SK-N-SH treated with all-trans-retinoic acid at 6 μM for 48 hours (cell line): ENCODE data around the gene ZBTB46.

Source experiments
- ATAC-seq: fragments of 200-7000 bp; cut with Tn5 transposase; 3 replicates; pipeline ENCODE4 v1.9.1; 2020; ENCODE audit warnings: mild to moderate bottlenecking, moderate library complexity
- ARNTL ChIP-seq: fragments of 450-650 bp; formaldehyde crosslinking; IDR thresholded peaks from 2 replicates; pipeline ENCODE4 v1.5.0; 2020; ENCODE audit warnings: low read depth, mild to moderate bottlenecking, moderate library complexity, borderline replicate concordance
- BACH2 ChIP-seq: fragments of 250-450 bp; sonication (Bioruptor Pico); IDR thresholded peaks from 2 replicates; pipeline ENCODE4 v1.9.0; 2021; ENCODE audit warnings: mild to moderate bottlenecking, borderline replicate concordance
- CSDC2 ChIP-seq: fragments of 250-450 bp; sonication (Bioruptor Pico); IDR thresholded peaks from 2 replicates; pipeline ENCODE4 v1.5.0; 2020; ENCODE audit warnings: mild to moderate bottlenecking, moderate library complexity
- ESRRG ChIP-seq: fragments of 250-450 bp; sonication (Bioruptor Pico); IDR thresholded peaks from 2 replicates; pipeline ENCODE4 v1.6.1; 2021; ENCODE audit warnings: mild to moderate bottlenecking
- GLIS3 ChIP-seq: fragments of 250-450 bp; sonication (Bioruptor Pico); IDR thresholded peaks from 2 replicates; pipeline ENCODE4 v1.5.0; 2020; ENCODE audit warnings: mild to moderate bottlenecking, moderate library complexity
- ISL1 ChIP-seq: fragments of 250-450 bp; sonication (Bioruptor Pico); IDR thresholded peaks from 2 replicates; pipeline ENCODE4 v2.1.2; 2022; ENCODE audit warnings: mild to moderate bottlenecking, moderate library complexity
- OSR1 ChIP-seq: fragments of 250-450 bp; sonication (Bioruptor Pico); IDR thresholded peaks from 2 replicates; pipeline ENCODE4 v1.8.0; 2022; ENCODE audit warnings: moderate library complexity, mild to moderate bottlenecking, inconsistent platforms
- PPARA ChIP-seq: fragments of 250-450 bp; sonication (Bioruptor Pico); IDR thresholded peaks from 2 replicates; pipeline ENCODE4 v1.5.0; 2020; ENCODE audit warnings: mild to moderate bottlenecking, borderline replicate concordance
- RARB ChIP-seq: fragments of 250-450 bp; sonication (Bioruptor Pico); IDR thresholded peaks from 2 replicates; pipeline ENCODE4 v1.8.0; 2021; ENCODE audit warnings: mild to moderate bottlenecking, moderate library complexity
- SNAI2 ChIP-seq: fragments of 250-450 bp; sonication (Bioruptor Pico); IDR thresholded peaks from 2 replicates; pipeline ENCODE4 v1.5.0; 2020; ENCODE audit warnings: mild to moderate bottlenecking, moderate library complexity
- TCF4 ChIP-seq: fragments of 250-450 bp; sonication (Bioruptor Pico); IDR thresholded peaks from 2 replicates; pipeline ENCODE4 v1.8.0; 2021; ENCODE audit warnings: mild to moderate bottlenecking, moderate library complexity, borderline replicate concordance
- TOX ChIP-seq: fragments of 250-450 bp; sonication (Bioruptor Pico); IDR thresholded peaks from 2 replicates; pipeline ENCODE4 v1.8.0; 2021; ENCODE audit warnings: mild to moderate bottlenecking, moderate library complexity, borderline replicate concordance
- ZC3H10 ChIP-seq: fragments of 250-450 bp; sonication (Bioruptor Pico); IDR thresholded peaks from 2 replicates; pipeline ENCODE4 v1.5.1; 2021; ENCODE audit warnings: mild to moderate bottlenecking, moderate library complexity
- ZFP3 ChIP-seq: fragments of 250-450 bp; sonication (Bioruptor Pico); IDR thresholded peaks from 2 replicates; pipeline ENCODE4 v1.5.0; 2020; ENCODE audit warnings: mild to moderate bottlenecking, moderate library complexity
- ZFP30 ChIP-seq: fragments of 450-650 bp; formaldehyde crosslinking; IDR thresholded peaks from 2 replicates; pipeline ENCODE4 v1.5.0; 2022; ENCODE audit warnings: mild to moderate bottlenecking, moderate library complexity
- ZNF565 ChIP-seq: fragments of 450-650 bp; formaldehyde crosslinking; conservative IDR thresholded peaks from 2 replicates; pipeline ENCODE4 v1.5.0; 2020; ENCODE audit warnings: low read depth, mild to moderate bottlenecking, moderate library complexity
- ZNF70 ChIP-seq: fragments of 450-650 bp; formaldehyde crosslinking; IDR thresholded peaks from 2 replicates; pipeline ENCODE4 v1.5.0; 2020; ENCODE audit warnings: mild to moderate bottlenecking, moderate library complexity
- ZNF8 ChIP-seq: fragments of 450-650 bp; formaldehyde crosslinking; IDR thresholded peaks from 2 replicates; pipeline ENCODE4 v1.5.0; 2020; ENCODE audit warnings: mild to moderate bottlenecking, moderate library complexity
- TF ChIP-seq, protein P1 (sequence below): fragments of 250-450 bp; sonication (Bioruptor Pico); IDR thresholded peaks from 2 replicates; pipeline ENCODE4 v1.8.0; 2020; ENCODE audit warnings: mild to moderate bottlenecking, moderate library complexity, borderline replicate concordance
- TF ChIP-seq, protein P2 (sequence below): fragments of 250-450 bp; sonication (Bioruptor Pico); IDR thresholded peaks from 2 replicates; pipeline ENCODE4 v1.5.0; 2020; ENCODE audit warnings: mild to moderate bottlenecking, moderate library complexity
- TF ChIP-seq, protein P3 (sequence below): fragments of 250-450 bp; sonication (Bioruptor Pico); IDR thresholded peaks from 2 replicates; pipeline ENCODE4 v1.8.0; 2021; ENCODE audit warnings: low read depth, mild to moderate bottlenecking, moderate library complexity, borderline replicate concordance
- TF ChIP-seq, protein P4 (sequence below): fragments of 250-450 bp; sonication (Bioruptor Pico); IDR thresholded peaks from 2 replicates; pipeline ENCODE4 v1.5.1; 2021; ENCODE audit warnings: mild to moderate bottlenecking, moderate library complexity

The ZBTB46 gene

DNA sequence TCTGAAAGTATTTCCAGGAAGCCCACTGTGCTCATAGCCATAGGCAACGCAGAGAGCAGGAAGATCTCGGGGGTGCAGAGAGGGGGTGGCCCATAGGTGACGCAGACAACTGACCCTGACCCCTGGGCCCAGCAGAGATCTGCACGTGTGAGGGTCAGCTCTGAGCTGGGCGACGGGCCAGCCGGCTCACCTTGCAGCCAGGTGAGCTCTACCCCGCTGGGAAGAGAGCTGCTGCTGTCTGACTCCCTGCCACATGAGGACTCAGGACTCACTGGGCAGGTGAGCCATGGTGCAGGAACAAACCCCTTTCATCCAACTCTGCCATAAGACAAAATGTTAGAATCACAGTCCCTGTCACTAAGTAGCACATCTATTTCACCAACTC, 19.6 kb downstream of the ZBTB46 start (continued):
- TF ChIP-seq, protein P1, sequence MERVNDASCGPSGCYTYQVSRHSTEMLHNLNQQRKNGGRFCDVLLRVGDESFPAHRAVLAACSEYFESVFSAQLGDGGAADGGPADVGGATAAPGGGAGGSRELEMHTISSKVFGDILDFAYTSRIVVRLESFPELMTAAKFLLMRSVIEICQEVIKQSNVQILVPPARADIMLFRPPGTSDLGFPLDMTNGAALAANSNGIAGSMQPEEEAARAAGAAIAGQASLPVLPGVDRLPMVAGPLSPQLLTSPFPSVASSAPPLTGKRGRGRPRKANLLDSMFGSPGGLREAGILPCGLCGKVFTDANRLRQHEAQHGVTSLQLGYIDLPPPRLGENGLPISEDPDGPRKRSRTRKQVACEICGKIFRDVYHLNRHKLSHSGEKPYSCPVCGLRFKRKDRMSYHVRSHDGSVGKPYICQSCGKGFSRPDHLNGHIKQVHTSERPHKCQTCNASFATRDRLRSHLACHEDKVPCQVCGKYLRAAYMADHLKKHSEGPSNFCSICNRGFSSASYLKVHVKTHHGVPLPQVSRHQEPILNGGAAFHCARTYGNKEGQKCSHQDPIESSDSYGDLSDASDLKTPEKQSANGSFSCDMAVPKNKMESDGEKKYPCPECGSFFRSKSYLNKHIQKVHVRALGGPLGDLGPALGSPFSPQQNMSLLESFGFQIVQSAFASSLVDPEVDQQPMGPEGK (CRISPR knock-in tag): no peak
- TF ChIP-seq RARB (CRISPR knock-in tag) (no peak), ZFP30 (CRISPR knock-in tag) (no peak)

DNA sequence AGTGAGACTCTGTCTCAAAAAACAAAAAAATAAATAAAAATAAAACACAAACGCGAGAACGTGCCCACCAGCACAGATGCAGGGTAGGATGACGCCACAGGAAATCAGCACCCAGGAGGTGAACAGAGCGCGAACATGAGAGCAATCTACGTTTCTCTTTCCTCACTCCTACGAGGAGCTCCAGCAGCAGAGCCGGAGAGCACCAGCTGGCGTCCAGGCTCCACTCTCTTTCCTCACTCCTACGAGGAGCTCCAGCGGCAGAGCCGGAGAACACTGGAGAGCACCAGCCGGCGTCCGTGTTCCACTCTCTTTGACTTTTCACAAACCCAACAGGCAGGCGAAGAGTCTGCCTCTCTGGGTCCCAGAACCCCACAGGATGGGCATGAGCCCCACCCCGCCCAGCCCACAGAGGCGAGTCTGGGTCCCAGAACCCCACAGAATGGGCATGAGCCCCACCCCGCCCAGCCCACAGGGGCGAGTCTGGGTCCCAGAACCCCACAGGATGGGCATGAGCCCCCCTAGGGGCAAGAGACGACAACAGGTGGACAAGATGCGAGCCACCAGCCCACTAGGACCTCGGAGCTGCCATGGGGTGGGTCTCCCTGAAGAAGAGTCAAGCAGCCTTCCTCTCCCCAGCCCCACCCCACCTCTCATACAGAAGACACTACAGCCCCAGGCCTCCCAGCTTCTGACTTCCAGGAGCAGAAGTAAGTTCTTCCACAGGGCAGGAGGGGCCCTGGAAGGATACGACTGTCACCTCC, 20.2 kb downstream of the ZBTB46 start:
- no peak for ATAC-seq
- TF ChIP-seq ZNF8 (no peak), ISL1 (CRISPR knock-in tag) (no peak), ZNF70 (CRISPR knock-in tag) (no peak), ZC3H10 (CRISPR knock-in tag) (no peak), BACH2 (CRISPR knock-in tag) (no peak), GLIS3 (no peak), PPARA (CRISPR knock-in tag) (no peak), ZFP30 (CRISPR knock-in tag) (no peak), ZNF565 (CRISPR knock-in tag) (no peak), ESRRG (CRISPR knock-in tag) (no peak), TCF4 (CRISPR knock-in tag) (no peak), OSR1 (no peak), ARNTL (CRISPR knock-in tag) (no peak)
- TF ChIP-seq, protein P1 (CRISPR knock-in tag): no peak
- TF ChIP-seq, protein P2, sequence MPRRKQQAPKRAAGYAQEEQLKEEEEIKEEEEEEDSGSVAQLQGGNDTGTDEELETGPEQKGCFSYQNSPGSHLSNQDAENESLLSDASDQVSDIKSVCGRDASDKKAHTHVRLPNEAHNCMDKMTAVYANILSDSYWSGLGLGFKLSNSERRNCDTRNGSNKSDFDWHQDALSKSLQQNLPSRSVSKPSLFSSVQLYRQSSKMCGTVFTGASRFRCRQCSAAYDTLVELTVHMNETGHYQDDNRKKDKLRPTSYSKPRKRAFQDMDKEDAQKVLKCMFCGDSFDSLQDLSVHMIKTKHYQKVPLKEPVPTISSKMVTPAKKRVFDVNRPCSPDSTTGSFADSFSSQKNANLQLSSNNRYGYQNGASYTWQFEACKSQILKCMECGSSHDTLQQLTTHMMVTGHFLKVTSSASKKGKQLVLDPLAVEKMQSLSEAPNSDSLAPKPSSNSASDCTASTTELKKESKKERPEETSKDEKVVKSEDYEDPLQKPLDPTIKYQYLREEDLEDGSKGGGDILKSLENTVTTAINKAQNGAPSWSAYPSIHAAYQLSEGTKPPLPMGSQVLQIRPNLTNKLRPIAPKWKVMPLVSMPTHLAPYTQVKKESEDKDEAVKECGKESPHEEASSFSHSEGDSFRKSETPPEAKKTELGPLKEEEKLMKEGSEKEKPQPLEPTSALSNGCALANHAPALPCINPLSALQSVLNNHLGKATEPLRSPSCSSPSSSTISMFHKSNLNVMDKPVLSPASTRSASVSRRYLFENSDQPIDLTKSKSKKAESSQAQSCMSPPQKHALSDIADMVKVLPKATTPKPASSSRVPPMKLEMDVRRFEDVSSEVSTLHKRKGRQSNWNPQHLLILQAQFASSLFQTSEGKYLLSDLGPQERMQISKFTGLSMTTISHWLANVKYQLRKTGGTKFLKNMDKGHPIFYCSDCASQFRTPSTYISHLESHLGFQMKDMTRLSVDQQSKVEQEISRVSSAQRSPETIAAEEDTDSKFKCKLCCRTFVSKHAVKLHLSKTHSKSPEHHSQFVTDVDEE: no peak
- TF ChIP-seq, all 23 proteins: peak for 0

DNA sequence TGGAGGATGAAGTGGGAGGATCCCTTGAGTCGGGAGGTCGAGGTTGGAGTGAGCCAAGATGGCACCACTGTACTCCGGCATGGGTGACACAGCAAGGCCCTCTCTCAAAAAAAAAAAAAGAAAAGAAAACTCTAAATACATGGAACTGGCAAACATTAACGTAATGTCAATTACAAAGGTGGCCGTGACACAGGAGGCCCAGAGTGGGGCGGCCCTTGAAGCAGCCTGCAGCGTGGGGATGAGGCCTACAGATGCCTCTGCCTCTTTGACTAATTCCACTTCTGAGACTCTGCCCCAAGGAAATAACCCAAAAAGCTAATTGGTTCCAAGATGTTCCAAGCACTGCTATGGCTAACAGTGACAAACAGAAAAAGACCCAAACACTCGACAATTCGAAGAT, 21.2 kb downstream of the ZBTB46 start:
- no peak for ATAC-seq
- no peak for TF ChIP-seq ZNF70 (CRISPR knock-in tag)
- no peak for TF ChIP-seq ZNF565 (CRISPR knock-in tag)
- no peak for TF ChIP-seq OSR1
- TF ChIP-seq, protein P3, sequence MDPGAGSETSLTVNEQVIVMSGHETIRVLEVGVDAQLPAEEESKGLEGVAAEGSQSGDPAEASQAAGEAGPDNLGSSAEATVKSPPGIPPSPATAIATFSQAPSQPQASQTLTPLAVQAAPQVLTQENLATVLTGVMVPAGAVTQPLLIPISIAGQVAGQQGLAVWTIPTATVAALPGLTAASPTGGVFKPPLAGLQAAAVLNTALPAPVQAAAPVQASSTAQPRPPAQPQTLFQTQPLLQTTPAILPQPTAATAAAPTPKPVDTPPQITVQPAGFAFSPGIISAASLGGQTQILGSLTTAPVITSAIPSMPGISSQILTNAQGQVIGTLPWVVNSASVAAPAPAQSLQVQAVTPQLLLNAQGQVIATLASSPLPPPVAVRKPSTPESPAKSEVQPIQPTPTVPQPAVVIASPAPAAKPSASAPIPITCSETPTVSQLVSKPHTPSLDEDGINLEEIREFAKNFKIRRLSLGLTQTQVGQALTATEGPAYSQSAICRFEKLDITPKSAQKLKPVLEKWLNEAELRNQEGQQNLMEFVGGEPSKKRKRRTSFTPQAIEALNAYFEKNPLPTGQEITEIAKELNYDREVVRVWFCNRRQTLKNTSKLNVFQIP: no peak
- TF ChIP-seq ZC3H10 (CRISPR knock-in tag): no peak
- no peak for TF ChIP-seq ZFP30 (CRISPR knock-in tag)
- no peak for TF ChIP-seq ZNF8
- TF ChIP-seq, protein P1 (CRISPR knock-in tag): no peak
- TF ChIP-seq ISL1 (CRISPR knock-in tag): no peak
- no peak for TF ChIP-seq SNAI2
- TF ChIP-seq ESRRG (CRISPR knock-in tag): no peak
- TF ChIP-seq TCF4 (CRISPR knock-in tag): no peak
- TF ChIP-seq RARB (CRISPR knock-in tag): no peak
- TF ChIP-seq GLIS3: no peak
- TF ChIP-seq, protein P4, sequence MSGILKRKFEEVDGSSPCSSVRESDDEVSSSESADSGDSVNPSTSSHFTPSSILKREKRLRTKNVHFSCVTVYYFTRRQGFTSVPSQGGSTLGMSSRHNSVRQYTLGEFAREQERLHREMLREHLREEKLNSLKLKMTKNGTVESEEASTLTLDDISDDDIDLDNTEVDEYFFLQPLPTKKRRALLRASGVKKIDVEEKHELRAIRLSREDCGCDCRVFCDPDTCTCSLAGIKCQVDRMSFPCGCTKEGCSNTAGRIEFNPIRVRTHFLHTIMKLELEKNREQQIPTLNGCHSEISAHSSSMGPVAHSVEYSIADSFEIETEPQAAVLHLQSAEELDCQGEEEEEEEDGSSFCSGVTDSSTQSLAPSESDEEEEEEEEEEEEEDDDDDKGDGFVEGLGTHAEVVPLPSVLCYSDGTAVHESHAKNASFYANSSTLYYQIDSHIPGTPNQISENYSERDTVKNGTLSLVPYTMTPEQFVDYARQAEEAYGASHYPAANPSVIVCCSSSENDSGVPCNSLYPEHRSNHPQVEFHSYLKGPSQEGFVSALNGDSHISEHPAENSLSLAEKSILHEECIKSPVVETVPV (CRISPR knock-in tag): no peak
- TF ChIP-seq TOX (CRISPR knock-in tag): no peak
- no peak for TF ChIP-seq CSDC2 (CRISPR knock-in tag)
- no peak for TF ChIP-seq ARNTL (CRISPR knock-in tag)
- TF ChIP-seq ZFP3: no peak
